Cardiac fibroblast (primary cell): ENCODE measurements around the gene THRB.

Source experiments
- DNase-seq, 2 donors: peaks; one replicate each; pipeline versions ENCODE4 v3.0.0 to v3.0.0-alpha.2; 2010; ENCODE audit warnings: low read depth in 2 of 2
- H3K4me3 ChIP-seq, 2 donors: replicated peaks in 1 of 2; 1 replicate in 1 of 2; 2 replicates in 1 of 2; pipeline ENCODE4 v1.5.1; 2011; ENCODE audit warnings: low read depth in 2 of 2, low read length in 2 of 2, mild to moderate bottlenecking in 2 of 2, moderate library complexity in 1 of 2
- TF ChIP-seq, protein P1 (sequence below): IDR thresholded peaks from one replicate; pipeline ENCODE4 v1.5.1; 2011; ENCODE audit warnings: low read depth, mild to moderate bottlenecking, low read length, inconsistent platforms

Gene THRB

DNA sequence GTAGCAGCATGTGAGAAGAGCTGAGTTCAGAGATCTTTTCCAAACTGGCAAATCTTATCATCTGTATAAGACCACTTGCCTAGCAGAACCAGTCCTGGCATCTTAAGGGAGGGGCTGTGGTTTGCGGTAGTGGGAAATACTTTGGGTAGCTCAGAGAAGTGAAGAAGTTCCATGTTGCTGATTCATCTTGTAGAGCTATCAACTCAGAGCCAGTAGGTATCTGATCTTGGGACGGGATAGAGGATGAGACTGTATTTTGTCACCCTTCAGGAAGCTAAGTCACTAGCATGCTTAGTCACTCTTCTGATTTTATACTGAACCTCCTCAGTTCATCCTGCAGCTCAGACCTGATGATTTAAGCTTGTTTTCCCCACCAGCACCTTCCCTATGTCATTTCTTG lies 338.2 kb downstream of the THRB start:
- TF ChIP-seq, protein P1, sequence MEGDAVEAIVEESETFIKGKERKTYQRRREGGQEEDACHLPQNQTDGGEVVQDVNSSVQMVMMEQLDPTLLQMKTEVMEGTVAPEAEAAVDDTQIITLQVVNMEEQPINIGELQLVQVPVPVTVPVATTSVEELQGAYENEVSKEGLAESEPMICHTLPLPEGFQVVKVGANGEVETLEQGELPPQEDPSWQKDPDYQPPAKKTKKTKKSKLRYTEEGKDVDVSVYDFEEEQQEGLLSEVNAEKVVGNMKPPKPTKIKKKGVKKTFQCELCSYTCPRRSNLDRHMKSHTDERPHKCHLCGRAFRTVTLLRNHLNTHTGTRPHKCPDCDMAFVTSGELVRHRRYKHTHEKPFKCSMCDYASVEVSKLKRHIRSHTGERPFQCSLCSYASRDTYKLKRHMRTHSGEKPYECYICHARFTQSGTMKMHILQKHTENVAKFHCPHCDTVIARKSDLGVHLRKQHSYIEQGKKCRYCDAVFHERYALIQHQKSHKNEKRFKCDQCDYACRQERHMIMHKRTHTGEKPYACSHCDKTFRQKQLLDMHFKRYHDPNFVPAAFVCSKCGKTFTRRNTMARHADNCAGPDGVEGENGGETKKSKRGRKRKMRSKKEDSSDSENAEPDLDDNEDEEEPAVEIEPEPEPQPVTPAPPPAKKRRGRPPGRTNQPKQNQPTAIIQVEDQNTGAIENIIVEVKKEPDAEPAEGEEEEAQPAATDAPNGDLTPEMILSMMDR, result no peak
- DNase-seq, result peak; percentile 33 to 64

DNA sequence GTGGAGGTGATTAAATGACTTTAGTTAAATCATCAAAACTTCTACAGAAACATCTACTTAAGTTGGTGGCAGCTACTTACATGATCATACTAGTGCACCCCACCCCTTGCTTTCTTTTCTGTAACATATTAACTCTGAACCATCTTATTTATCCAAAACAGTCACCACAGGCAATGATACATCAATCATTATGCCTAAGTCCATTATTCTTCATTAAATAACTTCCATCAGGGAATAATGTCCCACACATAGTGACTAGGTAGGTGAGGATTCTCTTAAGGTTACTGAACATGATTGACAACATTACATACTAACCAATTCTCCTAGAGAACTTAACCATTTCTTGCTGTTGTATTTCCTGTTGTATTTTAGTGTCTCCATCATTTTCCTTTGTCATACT lies 339.4 kb downstream of the THRB start:
- TF ChIP-seq, protein P1, result no peak
- no peak for DNase-seq
- H3K4me3 ChIP-seq, result no peak overlapping the region

More for the DNA sequence above, 338.2 kb downstream of the THRB start:
- H3K4me3 ChIP-seq, result no peak overlapping the region

DNA sequence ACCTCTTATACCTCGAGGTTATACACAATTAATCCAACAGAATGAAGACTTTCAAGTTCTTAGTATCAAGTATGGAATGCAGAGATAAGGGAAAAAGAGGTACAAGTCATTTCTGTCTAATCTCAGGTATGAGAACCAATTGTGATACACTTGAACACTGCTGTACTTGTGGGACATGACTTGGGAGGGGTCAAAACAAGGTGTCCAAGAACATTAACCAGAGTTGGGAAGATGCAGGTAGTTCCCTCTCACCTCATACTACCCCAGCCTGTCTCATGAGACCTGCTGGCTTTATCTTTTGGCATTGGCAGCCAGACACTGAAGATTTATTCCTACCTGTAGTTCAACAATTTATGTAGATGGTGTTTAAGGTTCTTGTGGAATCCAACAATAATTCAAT lies 339.9 kb downstream of the THRB start:
- TF ChIP-seq, protein P1, result no peak
- no peak overlapping the region for H3K4me3 ChIP-seq
- no peak for DNase-seq

DNA sequence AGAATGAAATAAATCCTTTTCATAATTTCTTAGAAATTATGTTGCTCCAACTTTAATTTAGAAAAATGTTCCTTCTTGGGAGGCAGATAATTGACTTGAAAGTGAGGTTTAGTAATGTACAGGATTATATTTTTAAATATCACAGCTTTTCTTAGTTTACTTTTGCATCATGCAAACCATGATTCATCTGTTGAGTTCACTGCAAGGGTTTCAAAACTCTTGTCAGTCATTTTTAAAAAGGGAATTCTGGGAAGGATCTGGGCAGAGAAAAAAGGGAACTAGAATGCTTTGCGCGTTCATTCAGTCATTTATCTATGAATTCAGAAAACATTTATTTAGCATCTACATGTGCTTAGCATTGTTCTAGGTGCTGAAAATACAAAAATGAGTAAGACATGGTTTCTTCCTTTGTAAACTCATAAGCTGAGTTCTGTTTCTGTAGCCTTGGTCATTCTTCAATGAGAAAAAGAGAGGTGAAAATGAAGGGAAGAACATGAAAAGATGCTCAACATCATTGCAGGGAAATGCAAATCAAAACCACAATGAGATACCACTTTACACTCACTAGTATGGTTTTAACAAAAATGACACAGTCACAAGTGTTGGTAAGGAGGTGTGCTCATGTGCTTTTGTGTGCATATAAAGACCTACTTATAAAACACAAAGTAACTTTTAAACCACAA lies 340.5 kb downstream of the THRB start:
- TF ChIP-seq, protein P1, result no peak
- H3K4me3 ChIP-seq, result no peak overlapping the region
- DNase-seq, result no peak

DNA sequence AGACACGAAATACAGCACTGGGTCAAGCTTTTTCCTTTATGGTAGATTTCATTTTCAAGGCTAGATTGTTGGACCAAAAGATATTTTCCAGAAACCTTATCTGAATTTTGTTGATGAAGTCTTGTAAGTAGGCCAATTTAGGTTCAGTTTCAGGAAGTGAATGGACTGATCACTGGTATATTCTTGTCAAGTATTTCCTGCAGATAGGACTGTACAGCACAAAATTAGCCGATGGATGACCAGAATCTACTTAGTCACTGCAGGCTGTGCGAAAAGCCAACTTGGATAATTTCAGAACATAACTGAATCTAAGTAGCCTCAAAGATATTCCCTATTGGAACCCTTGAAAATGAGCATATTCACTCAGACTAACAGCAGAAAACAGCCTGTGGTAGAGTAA lies 343.1 kb downstream of the THRB start:
- H3K4me3 ChIP-seq, result no peak overlapping the region
- TF ChIP-seq, protein P1, result no peak
- DNase-seq, result peak; percentile 29 to 92

DNA sequence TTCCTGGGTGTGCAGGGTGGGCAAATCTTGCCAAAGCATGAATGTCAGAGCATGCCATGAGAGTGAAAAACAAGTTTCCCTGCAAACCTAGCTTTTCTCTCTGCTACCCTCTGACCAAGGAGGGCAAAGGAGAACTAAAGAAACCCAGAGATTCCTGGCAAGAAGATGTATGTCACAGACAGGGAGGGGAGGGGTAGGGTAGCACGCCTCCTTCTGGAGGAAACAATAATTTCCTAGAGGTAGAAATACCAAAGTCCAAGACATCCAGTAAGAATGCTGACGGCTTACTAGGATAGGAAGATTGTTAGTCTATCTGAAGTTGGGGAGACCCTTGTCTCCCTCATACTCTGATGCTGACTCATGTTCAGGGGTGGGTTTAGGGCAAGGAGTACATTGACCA lies 345.6 kb downstream of the THRB start:
- DNase-seq, result no peak
- H3K4me3 ChIP-seq, result no peak overlapping the region
- TF ChIP-seq, protein P1, result peak; percentile 12
